Transverse colon (tissue), 4 donors: ENCODE measurements around the gene SREBF1.

Experiments
- POLR2A ChIP-seq: fragments of 450-650 bp; IDR thresholded peaks from one replicate; pipeline ENCODE4 v1.6.1; 2016; ENCODE audit warnings: antibody characterized with exemption, mild to moderate bottlenecking, moderate library complexity
- POLR2AphosphoS5 ChIP-seq, 3 donors: sonication (generic); formaldehyde crosslinking; IDR thresholded peaks; one replicate each; pipeline ENCODE4 v1.6.1; 2016; ENCODE audit warnings: antibody characterized with exemption in 3 of 3
- TF ChIP-seq, protein P1 (sequence below), 5 experiments: fragments of 200-600 bp in 3 of 5; fragments of 450-650 bp in 2 of 5; sonication (generic) in 3 of 5; IDR thresholded peaks; 1 replicate in 2 of 5; 2 replicates in 3 of 5; pipeline ENCODE4 v1.5.1; 2016 to 2017; ENCODE audit warnings: antibody characterized with exemption in 5 of 5, inconsistent platforms in 3 of 5, mild to moderate bottlenecking in 2 of 5, moderate library complexity in 1 of 5

DNA sequence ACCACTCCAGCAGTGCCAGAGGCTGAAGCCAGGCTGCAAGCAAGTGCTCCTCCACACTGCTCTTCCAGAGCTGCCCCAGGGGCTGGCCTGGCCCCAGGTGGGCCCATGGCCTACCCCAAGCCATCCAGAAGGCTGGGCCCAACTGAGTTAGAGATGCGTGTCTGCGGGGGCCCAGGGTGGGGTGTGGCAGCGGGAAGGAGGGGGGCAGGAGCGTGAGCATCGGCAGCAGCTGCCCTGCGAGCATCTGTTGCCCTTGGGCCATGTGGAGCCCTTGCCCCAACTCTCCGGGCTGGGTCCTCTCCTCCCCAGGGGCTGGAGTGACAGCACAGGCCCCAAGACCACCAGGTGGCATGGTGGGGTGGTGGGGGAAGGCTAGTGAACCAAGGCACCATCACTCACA is 7.3 kb upstream of the SREBF1 start:
- TF ChIP-seq POLR2AphosphoS5 (IDR thresholded peaks at IDR 0.05) (no peak), POLR2A (no peak)
- TF ChIP-seq, protein P1, sequence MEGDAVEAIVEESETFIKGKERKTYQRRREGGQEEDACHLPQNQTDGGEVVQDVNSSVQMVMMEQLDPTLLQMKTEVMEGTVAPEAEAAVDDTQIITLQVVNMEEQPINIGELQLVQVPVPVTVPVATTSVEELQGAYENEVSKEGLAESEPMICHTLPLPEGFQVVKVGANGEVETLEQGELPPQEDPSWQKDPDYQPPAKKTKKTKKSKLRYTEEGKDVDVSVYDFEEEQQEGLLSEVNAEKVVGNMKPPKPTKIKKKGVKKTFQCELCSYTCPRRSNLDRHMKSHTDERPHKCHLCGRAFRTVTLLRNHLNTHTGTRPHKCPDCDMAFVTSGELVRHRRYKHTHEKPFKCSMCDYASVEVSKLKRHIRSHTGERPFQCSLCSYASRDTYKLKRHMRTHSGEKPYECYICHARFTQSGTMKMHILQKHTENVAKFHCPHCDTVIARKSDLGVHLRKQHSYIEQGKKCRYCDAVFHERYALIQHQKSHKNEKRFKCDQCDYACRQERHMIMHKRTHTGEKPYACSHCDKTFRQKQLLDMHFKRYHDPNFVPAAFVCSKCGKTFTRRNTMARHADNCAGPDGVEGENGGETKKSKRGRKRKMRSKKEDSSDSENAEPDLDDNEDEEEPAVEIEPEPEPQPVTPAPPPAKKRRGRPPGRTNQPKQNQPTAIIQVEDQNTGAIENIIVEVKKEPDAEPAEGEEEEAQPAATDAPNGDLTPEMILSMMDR (IDR thresholded peaks at IDR 0.05), result no peak
